Glomerular visceral epithelial cell (primary cell): ENCODE results near the gene GRAMD1A.
"Not testable (repeated sequence)": the region's sequence is repeated elsewhere in the genome, so short reads cannot be mapped to it uniquely, and the experiment has no call there.

Experiments
- DNase-seq: peaks from one replicate; pipeline ENCODE4 v3.0.0-alpha.2; 2016; ENCODE audit errors: extremely low spot score

GRAMD1A gene

DNA sequence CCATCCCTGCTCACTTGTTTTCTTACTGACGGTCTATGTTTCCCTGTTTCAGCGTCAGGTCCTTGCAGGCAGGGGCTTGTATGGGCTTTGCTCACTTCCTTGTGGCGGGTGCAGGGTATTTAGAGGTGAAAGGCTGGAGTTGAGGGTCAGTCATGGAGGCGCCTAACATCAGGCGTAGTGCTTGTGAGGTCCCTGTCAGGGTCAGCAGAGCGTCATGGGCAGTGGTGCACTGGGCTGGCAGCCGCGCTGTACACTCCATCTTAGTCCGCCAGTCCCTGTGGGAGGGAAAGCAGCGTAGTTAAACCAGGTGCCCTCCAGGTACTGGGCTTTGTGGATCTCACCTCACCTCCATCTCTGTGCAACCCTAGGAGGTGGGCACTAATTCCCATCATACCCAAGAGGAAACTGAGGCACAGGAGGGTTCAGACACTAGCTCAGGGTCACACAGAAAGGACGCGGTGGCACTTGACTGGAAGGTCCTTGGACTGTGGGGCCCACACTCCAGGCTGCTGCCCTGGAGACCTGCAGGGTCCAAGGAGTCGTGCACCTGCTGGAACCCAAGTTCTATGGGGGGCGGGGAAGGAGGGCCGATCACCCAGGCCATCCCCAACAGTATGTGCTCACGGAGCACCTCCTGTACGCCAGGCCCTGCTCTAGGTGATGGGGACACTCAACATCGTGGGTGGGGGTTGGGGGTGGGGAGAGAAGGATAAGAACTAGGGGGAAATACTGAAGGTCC is 4.6 kb downstream of the GRAMD1A start:
- no peak for DNase-seq

DNA sequence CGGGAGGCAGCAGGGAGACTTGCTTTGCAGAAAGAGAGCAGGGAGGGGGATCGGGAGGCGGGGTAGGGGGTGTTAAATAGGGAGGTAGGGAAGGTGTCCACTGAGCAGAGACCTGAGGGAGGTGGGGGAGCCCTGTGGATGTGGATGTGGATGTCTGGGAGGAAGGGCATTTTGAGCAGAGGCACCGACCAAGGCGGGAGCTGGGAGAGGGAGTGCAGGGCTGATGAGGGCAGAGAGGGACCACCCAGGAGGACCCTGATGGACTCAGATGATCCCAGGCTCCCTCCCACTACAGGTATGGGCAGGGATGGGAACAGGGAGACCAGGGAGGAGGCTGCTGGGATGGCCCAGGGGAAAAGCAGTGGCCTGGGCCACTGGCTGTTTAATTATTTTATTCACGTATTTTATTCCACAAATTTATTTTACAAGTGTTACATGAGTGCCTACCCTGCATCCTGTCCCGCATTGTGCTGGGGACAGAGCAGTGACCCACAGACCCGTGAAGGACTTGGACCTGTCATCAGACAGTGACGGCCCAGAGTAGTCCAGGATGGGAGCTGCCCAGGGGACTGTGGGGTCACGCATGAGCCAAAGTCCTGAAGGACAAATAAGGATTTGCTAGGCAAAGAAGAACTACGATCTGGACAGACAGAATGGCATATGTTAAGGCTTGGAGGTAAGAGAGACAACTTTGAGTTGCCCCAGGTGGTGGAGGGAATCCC is 5.3 kb downstream of the GRAMD1A start:
- DNase-seq, result no peak

GRCh38 chr19:35006007-35006341 is 5.9 kb downstream of the GRAMD1A start:
- DNase-seq, result not testable (repeated sequence)

DNA sequence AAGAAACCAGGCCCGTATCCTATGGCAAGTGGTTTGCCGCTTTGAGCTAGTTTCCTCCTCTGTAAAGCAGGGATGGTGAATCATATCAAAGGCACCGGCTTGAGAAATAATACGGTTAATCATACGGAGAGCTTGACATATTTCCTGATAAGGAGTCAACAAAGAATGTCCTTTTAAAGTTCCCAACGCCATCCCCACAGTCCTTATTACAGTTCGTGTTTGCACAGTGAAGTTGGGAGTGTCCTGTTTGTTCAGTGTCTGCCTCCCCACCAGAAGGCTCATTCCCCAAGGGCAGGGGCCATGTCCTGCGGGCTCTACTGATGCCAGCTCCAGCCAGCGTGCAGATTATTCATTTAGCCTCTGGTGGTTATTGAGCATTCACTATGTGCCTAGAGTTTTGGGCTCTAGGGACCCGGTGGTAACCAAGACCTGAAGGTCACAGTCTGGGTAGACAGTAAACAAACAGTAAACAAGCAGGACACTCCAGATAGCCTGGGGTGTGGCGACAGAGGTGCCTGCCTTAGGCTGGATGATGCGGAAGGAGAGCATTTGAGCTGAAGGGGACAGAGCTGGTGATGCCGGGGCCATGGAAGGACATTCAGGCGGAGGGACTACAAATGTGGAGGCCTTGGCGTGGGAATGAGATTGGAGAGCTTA is 6.3 kb downstream of the GRAMD1A start:
- DNase-seq, result peak; percentile 25

DNA sequence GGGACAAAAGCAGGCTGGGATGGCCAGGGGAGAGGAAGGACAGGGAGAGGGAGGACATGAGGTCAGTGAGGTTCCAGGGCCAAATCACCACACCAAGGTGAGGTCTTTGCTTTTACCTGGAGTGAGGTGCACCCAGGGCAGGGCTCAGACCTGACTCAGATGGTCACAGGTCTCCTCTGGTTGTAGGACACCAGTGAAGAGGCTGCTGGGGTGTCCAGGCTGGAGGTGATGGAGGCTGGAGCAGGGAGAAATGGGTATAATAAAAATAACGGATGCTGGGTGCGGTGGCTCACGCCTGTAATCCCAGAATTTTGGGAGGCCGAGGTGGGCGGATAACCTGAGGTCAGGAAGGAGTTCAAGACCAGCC is 6.9 kb downstream of the GRAMD1A start:
- DNase-seq, result no peak

DNA sequence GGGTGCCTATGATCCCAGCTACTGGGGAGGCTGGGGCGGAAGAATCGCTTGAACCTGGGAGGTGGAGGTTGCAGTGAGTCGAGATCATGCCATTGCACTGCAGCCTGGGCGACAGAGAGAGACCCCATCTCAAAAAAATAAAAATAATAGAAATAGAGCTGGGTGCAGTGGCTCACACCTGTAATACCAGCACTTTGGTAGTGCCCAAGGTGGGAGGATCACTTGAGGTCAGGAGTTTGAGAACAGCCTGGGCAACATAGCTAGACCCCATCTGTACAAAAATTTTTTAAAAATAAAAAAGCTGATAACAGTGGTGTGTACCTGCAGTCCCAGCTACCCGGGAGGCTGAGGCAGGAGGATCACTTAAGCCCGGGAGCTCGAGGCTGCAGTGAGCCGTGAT is 7.3 kb downstream of the GRAMD1A start:
- DNase-seq, result not testable (repeated sequence)

GRCh38 chr19:35008891-35009341 is 8.8 kb downstream of the GRAMD1A start:
- DNase-seq, result no peak

DNA sequence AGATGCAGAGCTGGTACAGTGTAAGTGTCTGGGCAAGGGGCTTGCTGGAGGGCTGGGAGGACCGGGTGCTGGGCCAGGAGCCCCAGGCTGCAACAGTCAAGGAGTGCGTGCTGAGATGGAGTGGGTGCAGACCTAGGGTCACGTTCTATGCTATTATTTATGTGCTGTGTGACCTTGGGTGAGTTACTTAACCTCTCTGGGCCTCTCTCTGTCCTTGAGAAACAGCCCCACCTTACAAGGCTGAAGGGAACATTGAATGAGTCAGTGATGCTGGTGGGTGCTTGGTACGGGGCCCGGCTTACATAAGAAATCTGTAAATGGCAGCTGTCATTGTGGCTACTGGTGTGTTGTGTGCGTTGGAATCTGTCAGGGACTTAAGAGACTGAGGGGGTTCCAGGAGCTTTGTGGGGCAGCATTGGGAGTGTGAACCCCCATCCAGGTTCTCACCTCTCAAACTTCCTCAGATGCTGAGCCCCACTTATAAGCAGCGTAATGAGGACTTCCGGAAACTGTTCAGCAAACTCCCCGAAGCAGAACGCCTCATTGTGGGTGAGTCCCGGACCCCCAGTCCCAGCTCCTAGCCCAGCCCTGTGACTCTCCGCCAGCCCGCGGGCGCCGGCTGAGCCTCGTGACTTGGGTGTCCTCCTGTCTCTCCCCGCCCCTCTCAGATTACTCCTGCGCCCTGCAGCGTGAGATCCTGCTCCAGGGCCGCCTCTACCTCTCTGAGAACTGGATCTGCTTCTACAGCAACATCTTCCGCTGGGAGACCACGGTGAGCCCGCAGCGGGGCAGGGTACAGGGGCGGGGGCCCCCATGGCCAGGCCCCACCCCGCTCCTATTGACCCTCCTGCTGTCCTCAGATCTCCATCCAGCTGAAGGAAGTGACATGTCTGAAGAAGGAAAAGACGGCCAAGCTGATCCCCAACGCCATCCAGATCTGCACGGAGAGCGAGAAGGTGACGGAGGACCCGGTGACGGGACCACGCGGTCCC is 9.6 kb downstream of the GRAMD1A start:
- no peak for DNase-seq

DNA sequence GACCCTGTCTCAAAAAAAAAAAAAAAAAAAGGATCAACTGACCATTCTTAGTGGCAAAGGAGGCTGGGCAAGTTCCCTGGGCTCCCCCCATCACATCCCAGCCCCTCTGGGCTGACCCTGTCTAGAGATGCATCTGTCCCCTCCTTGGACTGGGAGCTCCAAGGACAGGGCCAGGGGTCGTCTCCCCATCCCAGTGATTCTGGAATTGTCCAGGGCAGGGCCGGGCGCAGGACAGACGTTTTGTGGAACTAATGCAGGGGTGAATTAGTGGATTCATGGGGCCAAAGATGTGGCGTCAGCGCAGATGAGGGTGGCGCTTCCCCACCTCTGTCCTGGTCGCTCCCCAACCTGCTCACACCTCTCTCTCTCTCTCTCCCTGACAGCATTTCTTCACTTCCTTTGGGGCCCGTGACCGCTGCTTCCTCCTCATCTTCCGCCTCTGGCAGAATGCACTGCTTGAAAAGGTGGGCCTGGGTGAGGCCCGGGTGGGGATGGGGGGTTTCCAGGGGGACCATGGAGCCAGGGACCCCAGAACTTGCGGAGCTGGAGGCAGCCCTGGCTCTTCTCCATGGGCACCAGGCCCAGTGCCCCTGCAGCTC is 11.1 kb downstream of the GRAMD1A start:
- no peak for DNase-seq

GRCh38 chr19:35011737-35012682 is 11.9 kb downstream of the GRAMD1A start:
- no peak for DNase-seq

DNA sequence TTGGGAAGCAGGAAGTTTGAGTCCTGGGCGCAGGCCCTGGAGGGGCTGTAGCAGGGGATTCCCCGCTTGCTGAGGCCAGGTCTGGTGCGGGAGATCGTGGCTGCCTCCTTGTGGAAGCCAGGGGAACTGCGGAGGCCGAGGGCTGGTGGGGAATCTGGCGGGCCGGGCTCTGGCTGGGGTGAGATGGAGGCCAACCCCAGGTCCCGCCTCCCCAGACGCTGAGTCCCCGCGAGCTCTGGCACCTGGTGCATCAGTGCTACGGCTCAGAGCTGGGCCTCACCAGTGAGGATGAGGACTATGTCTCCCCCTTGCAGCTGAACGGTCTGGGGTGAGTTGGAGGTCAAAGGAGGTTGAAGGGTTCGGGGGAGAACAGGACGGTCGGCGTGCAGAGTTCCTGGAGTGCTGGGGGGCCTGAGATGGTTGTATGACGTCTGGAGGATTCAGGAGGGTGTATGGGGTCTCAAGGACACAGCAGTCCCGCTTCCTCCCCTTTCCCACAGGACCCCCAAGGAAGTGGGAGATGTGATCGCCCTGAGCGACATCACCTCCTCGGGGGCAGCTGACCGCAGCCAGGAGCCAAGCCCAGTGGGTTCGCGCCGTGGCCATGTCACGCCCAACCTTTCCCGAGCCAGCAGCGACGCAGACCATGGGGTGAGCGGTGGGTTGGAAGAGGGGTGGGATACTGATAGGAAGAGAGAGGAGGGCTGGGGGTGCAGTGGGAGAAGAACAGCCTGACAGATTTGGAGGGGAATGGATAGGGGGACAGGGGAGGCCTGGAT is 13.1 kb downstream of the GRAMD1A start:
- peak; percentile 45 for DNase-seq

DNA sequence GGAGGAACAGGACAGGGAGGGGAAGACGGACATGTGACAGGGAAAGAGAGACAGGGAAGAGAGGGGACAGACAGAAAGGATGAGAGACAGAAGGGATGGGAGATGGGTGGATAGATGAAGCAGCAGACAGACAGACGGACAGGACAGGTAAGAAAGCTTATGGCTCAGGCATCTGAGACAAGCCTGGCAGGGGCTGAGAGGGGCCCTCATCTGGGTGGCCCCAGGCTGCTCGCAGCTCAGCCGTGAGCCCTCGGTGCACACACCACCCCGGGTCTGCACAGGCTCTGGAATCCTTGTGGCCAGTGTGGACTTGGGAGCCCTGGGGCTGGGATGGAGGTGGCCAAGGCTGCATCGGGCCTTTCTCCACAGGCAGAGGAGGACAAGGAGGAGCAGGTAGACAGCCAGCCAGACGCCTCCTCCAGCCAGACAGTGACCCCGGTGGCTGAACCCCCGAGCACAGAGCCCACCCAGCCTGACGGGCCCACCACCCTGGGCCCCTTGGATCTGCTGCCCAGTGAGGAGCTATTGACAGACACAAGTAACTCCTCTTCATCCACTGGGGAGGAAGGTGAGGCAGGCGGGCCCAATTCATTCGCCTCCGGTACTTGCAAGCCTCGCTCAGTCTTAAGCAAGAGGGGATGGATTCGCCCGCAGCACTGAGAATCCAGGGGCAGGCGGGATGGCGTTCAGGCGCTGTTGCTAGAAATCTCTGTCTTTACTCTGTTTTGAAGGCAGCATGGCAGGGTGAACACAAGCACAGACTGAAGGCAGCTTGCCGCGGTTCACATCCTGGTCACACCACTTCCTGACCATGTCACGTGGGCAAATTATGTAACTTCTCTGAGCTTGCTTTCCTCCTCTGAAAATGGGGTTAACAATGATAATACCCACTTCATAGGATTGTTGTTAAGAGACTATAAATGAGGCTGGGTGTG is 14.0 kb downstream of the GRAMD1A start:
- no peak for DNase-seq

DNA sequence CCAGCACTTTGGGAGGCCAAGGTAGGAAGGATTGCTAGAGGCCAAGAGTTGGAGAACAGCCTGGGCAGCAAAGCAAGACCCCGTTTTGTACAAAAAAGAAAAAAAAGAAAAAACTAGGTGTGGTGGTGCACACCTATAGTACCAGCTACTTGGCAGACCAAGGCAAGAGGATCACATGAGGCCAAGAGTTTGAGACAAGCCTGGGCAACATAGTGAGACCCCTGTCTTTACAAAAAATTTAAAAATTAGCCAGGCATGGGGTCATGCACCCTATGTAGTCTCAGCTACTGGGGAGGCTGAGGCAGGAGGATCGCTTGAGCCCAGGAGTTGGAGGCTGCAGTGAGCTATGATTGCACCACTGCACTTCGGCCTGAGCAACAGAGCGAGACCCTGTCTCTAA is 14.7 kb downstream of the GRAMD1A start:
- not testable (repeated sequence) for DNase-seq

- DNase-seq, result no peak
Observed at GRCh38 chr19:35015270-35015953, 15.3 kb downstream of the GRAMD1A start.

GRCh38 chr19:35015954-35016351 is 15.8 kb downstream of the GRAMD1A start:
- DNase-seq, result no peak

DNA sequence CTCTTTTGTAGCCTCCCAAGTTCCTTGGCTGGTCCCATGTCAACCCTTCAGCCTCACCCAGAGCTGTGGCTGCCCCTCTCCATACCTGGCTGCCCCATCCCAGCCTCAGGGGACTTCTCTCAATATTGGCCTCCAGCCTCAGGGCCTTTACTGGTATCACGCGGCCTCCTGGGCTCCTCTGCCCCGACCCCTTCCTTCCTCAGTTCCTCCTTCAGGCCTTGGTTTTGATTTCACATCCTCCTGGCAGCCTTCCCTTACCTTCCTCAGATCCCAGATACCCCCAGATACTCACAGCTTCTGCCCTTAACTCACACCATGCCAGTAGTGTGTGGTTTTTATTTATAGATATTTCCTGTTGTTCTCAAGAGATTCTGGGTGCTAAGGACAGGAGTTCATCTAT is 17.4 kb downstream of the GRAMD1A start:
- DNase-seq, result no peak

DNA sequence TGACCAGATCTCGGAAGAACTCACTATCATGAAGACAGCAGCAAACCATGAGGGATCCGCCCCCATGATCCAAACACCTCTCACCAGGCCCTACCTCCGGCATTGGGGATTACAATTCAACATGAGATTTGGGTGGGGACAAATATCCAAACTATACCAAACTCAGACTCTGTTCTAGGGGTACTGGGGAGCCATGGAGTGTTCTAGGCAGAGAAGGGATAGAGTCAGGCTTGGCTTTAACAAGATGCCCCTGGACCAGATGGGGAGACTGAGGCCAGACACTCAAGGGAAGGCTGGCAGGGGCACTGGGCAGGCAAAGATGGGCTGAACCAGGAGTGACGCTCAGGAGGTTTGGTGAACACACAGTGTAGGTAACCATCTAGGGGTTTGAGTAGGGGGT is 18.3 kb downstream of the GRAMD1A start:
- DNase-seq, result no peak

DNA sequence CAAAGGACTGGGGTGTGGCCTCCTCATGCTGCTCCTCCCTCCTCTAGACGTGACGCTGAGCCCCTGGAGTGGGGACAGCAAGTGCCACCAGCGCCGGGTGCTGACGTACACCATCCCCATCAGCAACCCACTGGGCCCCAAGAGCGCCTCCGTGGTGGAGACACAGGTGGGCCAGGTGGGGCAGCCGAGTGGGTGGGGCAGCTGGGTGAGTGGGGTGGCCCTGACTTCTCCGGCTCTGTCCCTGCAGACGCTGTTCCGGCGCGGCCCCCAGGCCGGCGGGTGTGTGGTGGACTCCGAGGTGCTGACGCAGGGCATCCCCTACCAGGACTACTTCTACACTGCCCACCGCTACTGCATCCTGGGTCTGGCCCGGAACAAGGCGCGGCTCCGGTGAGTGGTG is 19.0 kb downstream of the GRAMD1A start:
- DNase-seq, result no peak
